Lower leg skin (tissue), 3 donors: Measurements from ENCODE around the gene ZNF654.

Source experiments
- POLR2A ChIP-seq, 2 donors: fragments of 450-650 bp; IDR thresholded peaks; one replicate each; pipeline ENCODE4 v1.6.1; 2016 to 2017; ENCODE audit warnings: antibody characterized with exemption in 2 of 2, mild to moderate bottlenecking in 1 of 2, moderate library complexity in 1 of 2
- TF ChIP-seq, protein P1 (sequence below), 3 donors: fragments of 450-650 bp; IDR thresholded peaks; one replicate each; pipeline ENCODE4 v1.5.1; 2016; ENCODE audit warnings: antibody characterized with exemption in 3 of 3, mild to moderate bottlenecking in 3 of 3, moderate library complexity in 2 of 3

DNA sequence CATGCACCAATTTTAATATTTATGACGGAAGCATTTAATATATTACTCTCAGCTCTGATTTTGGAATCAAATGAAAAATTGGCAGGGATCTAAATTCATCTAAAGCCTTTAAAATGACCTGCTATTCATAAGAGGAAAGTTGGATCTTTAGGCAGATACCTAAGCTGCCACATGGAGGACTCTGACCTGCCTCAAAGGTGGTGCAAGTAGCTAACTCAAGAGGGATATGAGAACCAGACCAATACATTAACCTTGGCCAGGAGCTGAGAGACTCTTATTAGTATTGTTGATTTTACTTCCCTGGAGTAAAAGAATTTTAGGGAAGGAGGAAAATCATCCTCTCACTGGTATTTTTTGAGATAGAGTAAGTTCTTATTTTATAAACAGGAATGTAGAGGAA lies 17.7 kb downstream of the ZNF654 start:
- TF ChIP-seq, protein P1, sequence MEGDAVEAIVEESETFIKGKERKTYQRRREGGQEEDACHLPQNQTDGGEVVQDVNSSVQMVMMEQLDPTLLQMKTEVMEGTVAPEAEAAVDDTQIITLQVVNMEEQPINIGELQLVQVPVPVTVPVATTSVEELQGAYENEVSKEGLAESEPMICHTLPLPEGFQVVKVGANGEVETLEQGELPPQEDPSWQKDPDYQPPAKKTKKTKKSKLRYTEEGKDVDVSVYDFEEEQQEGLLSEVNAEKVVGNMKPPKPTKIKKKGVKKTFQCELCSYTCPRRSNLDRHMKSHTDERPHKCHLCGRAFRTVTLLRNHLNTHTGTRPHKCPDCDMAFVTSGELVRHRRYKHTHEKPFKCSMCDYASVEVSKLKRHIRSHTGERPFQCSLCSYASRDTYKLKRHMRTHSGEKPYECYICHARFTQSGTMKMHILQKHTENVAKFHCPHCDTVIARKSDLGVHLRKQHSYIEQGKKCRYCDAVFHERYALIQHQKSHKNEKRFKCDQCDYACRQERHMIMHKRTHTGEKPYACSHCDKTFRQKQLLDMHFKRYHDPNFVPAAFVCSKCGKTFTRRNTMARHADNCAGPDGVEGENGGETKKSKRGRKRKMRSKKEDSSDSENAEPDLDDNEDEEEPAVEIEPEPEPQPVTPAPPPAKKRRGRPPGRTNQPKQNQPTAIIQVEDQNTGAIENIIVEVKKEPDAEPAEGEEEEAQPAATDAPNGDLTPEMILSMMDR (IDR thresholded peaks at IDR 0.05): no peak
- no peak for TF ChIP-seq POLR2A (IDR thresholded peaks at IDR 0.05)
